SH-SY5Y (cell line): ENCODE measurements around the gene MSN.

ENCODE experiments used
- GATA2 ChIP-seq: IDR thresholded peaks from 2 replicates; pipeline ENCODE4 v1.6.1; 2011; ENCODE audit warnings: mild to moderate bottlenecking, low read depth, low read length
- GATA3 ChIP-seq: IDR thresholded peaks from 2 replicates; pipeline ENCODE4 v1.6.1; 2011; ENCODE audit warnings: low read depth, mild to moderate bottlenecking, low read length, moderate library complexity

DNA sequence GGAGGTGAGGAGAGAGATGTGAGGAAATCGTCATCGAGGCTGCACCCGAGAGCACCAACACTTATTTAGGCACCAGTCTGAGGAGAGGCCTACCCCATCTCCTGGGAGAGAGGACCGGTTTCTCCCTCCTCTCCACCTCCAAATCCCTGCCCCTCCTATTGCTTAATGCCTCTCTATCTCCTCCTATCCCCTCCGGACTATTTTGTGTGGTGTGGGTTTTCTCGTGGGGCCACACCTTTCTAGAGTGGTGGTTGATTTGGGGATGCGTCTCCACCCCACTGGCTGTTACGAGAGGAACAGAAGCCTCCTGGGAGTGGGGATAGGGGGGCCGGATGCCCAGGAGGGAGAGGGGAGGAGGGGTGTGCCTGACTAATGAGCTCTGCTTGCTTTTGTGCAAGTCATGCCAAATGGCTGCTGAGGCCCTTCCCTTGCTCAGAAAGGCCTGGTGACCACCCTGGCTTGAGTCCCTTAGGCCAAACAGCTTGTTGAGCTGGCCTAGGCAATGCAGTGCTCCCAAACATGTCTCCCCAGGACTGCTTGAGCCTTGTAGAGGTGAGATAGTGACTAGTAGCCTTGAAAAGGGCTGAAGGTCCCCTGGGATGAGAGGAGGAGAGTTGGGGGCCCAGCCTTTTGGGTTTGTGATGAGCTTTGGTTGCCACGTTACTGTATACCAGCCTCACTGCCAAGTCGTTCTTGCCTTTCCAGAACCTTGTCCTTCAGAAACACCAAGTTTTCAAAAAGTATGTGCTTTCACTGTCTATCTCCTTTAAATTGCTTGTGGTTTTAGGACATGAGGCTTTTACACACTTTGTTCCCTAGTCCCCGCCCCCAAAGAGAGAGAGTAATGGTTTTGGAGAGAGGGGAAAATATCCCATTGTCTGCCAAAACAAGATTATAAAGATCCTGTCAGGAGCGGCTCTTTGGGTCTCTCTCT is 1.2 kb downstream of the MSN start:
- no peak for TF ChIP-seq GATA2
- no peak for TF ChIP-seq GATA3
